CMK (cell line): ENCODE results near the gene RXRA.

ENCODE experiments used
- DNase-seq: peaks from one replicate; pipeline ENCODE4 v3.0.0-alpha.2; 2010; ENCODE audit warnings: low read depth

RXRA gene

DNA sequence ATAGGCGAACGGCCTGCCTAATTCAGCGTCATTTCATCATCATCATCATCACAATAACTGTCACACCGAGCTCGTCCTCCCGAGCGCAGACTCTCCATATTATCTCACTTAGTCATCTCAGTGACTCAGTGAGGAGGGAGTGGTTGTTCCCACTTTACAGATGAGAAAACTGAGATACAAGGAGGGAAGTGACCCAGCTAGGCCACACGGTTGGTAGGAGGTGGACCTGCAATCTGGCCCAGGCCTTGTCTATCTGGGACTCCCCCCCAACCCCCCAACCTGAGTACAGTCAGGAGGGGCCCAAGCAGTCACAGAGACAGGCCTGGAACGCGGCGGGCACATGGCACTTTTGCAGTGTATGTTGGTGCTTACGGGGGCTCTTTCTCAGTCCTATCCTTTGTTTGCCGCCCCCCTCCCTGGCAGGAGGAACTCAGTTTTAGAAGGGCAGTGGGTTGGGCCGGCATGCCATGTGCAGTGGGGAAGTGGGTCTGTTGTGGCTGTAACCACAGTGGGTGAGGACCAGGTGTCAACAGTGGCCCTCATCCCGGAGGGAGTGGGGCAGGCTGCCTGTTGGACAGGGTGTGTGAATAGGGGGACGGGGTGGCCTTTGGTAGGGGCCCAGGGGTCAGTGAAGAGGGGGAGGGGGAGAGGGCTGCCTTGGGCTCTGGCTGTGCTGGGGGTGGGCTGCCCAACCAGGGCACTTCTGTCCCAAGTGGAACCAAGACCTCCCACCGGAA, 1.7 kb upstream of the RXRA start:
- no peak for DNase-seq

DNA sequence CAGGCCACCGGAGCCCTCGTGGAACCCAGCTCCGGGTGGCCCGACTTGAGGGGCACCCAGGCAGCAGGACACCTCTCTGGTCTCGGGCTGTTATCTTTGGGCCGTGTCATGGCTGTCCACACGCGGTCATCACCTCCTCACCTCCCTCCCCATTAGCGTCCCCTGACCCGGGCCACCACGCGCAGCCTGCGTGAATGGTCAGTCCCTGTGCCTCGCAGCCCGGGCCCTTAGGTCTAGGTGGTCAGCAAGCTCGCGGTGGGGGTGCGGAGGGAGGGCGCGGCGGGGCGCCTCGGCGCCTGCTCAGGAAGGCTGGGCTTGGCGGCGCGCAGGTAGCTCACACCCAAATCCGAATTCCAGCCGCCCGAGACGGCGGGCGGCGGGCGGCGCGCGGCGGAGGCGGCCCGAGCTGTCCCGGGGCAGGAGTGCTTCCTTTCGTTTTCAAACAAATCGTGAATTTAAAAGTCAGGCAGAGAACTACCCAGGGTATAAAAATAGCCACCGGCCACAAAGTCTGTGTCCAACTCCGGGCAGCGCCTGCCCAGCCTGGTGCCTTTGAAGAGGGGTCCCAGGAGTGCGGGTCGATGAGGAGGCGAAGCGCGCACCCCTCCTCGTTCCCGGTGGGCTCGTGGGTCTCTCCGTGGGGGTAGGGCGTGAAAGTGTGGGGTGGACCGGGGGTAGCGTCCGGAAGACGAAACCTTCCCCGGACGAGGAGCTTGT, 1.0 kb upstream of the RXRA start:
- no peak for DNase-seq

DNA sequence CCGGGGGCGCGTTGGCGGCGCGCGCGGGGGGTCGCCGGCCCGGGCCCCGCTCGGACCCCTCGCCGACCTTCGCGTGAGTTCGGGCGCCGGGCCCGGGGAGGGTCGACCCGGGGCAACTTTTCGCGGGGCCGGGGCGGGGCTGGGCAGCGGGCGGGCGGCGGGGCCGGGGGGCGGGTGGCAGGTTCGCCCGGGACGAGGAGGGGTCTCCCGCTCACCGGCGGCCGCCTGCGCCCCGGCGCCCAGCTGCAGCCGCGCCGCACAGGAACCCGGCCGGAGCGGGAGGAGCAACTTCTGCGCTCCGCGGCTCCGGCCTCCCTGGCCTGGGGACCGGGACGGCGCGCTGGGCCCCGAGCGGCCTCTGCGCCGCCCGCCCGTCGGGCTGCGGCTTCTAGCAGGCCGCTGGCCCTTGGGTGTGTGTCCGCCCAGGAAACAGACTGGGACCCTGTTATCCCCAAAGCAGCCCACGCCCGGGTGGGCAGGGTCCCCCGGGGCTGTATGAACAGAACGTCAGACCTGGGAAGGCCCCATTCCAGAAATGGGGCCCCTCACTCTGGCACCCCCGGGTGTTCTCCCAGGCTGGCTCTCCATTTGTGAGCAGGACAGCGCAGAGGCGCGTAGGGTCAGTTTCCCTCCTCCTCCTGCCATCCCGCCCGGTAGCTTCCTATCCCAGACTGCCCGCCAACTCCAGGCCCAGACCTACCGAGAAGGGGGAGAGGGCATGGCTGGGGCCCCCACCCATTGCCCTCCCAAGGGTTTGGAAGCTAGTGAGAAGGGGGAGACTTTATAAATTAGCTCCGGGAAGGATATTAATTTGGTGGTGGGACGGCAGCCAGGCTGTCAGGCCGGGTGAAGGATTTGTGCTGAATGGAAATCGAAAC, 708 bp downstream of the RXRA start:
- no peak for DNase-seq

DNA sequence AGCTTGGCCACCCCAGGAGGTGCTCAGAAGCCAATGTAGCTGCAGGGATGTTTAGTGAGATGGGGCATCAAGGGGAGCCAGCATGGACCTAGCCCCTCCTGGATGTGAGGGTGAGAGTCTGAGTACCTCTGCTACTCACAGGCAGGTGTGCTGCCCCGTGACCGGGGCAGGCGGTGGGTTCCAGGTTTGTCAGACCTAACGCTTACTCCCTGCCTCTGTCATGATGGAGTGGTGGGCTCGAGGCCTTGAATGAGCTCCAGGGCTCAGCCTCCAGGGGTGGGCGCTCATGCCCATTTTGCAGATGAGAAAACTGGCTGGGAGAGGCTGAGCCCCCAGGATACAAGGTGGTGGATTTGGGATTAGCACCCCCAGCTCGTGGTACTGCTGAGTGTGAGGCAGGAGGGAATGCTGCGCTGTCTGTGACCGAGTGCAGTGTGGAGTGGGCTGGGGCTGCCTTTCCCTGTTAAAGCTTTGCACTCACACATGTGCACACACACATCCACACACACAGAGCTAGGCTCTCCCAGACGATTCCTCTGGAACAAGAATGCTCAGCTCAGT, 1.5 kb downstream of the RXRA start:
- DNase-seq = no peak

DNA sequence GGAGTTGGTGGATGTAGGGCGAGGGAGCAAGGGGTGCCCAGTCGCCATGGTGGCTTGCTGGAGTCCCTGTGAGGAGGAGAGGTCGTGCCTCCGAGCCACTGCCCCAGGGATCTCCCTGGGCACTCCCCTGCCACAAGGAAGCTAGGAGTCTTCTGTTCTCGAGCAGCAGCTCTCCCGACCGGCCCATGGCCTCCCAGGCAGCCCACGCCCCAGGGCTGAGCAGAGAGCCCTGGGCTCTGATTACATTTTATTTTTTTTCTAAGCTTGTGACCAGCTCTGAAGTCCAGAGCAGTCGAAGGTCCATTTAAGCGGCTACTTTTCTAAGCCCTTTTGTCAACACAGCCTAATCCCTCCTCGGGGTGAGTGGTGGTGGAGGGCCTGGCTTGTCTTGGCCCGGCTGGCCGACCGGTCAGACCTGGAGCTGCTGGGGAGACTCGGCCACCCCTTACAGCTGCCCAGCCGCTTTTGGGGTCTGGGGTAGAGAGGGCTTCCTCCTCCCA, 2.1 kb downstream of the RXRA start:
- DNase-seq = no peak

DNA sequence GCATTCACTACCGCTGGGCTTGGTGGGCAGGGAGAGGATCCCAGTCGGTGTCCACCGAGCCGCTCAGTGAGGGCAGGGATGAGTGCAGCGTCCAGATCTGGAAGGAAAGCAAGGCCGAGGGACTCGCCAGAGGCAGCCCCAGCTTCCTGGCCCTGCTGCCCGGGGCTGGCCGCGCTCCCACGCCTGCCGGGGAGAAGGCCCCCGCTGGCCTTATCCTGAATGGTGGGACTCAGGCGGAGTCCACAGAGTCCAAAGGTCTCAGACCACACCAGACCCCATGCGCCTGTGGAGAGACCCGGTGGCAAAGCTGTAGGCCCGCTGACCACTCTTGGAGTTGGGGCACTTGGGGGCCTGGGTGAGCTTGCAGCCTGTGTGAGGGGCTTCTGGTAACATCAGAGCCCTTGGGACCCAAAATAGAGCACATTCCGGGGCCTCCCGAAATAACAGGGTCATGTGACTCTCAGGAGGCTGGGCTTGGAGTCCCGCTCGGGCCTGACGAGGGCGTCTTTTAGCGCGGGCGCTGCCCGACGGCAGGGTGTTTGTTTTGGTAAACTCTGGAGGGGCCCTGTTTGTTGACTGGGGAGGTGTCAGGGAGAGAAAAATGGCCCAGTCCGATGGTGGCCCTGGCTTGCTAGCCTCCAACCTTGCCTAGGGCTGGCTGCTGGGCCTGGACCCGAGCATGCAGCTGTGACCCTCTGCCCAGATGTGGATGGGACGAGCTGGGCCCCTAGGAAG, 2.8 kb downstream of the RXRA start:
- DNase-seq = no peak

DNA sequence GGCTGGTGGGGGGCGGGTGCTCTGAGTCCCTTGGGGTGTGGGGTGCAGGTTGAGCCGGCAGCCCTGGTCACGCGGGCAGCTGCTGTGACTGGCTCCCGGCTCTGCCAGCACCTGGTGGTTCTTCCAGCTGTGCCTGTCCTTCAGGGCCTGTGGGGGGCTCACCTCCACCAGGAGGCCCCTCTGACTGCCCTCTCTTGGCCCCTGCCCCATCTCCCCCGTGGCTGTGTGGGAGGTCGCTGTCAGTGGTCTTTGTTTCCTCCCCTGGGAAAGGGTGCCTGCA, 3.3 kb downstream of the RXRA start:
- no peak for DNase-seq

DNA sequence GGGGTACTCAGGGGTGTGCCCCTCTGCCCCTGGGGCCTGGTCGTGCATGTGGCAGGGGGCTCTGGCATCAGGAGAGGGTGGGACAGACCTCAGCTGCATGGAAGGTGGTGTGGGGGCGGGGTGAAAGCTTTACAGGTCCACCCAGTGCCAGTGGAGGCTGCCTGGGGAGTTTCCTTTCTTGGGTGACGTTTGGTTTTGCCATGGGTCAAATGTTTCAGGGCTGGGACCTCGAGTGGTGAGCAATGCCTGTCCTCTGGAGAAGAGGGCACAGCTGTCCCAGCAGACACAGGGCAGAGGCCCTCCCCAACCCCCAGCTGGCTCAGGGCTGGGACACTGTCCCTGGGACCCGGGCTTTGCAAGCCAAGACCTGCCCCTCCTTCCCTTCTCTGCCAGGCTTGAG, 3.6 kb downstream of the RXRA start:
- DNase-seq = no peak

DNA sequence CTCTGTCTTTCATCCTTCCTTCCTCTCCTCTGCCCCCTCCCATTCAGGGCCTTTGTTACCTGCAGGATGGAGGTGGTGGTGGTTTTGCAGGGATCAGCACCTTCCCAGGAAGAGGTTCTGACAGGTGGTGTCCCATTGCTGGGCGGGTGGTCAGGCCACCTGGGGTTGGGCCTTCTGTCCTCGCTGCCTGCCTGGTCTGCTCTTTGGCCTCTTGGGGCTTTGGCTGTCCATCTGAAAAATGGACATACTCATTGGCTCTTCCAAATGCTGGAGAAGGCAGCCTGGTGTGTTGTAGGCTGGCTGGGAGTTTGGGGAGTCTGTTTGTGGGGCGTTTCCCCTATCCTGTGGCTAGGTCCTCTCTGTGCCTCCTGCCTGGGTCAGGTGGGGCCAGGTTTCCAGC, 4.3 kb downstream of the RXRA start:
- no peak for DNase-seq

DNA sequence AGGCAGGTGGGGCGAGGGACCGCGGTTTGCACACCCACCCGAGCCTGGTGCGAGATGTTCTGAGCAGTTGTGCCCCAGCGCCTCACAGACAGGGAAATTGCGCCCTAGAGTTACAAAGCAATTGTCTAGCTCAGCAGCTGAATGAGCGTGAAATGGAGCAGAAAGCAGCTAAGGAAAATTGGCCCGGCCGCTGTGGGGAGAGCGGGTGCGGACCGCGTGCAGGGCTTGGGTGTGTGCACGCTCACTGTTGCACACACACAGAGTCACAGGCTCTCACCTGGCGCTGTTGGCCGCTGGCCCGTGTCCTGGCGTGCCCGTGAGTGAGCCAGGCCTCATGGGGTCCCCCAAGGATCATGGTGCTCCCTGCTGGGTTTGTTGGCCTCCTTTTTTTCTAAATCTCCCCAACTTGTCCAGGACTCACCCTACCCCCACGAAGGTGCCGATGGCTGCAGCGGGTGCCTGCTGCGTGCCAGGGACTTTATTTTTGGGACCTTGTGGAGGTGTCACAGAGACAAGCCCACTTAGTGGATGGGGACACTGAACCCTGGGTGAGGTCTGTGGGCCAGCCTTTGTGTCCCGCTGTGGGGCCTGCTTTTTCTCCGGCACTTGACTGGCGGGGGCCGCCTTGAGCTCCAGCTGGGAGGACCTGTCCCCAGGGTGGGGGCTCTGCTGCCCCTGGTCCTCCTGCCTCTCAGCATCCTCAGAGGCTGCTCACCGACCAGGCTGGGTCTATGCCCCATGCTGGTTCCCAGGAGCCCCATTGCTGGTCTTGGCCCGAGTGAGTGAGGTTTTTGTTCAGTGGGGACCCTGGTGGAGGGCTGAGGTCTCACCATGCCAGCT, 5.2 kb downstream of the RXRA start:
- DNase-seq = no peak

DNA sequence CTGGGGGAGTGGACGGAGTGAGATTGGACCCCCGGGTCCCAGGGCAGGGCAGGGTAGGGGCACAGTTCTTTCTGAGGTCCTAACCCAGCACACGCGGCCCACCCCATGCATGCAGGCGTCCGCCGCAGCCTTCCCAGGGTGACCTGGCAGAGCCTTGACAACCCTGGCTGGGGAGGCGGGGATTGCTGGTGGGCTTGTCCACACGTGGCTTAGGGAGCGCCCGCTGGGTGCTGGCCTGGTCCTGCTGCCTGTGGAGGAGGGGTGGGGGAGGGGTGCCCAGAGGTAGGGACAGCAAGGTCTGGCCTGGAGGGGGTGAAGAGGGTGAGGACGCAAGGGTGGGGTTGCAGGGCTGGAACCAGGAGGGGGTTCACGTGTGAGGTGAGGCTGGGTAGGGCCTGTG, 6.0 kb downstream of the RXRA start:
- DNase-seq = no peak

DNA sequence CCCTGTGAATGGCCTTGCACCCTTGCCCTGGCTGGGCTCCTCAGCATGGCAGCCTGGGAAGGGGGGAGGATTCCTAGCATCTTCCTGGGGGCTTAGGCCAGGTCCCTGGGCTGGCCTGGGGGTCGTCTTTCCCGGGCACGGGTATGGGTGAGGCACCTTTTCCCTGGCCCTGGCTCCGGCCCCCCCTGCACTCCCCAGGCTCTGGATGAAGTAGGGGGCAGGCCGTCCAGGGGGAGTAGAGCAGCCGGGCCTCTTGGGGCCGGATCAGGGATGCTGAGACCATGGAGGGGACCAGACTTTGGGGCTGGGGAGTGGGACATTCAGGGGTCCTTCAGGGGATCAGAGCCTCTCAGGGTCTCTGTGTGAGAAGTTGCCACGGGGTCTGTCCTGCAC, 6.6 kb downstream of the RXRA start:
- DNase-seq = no peak

DNA sequence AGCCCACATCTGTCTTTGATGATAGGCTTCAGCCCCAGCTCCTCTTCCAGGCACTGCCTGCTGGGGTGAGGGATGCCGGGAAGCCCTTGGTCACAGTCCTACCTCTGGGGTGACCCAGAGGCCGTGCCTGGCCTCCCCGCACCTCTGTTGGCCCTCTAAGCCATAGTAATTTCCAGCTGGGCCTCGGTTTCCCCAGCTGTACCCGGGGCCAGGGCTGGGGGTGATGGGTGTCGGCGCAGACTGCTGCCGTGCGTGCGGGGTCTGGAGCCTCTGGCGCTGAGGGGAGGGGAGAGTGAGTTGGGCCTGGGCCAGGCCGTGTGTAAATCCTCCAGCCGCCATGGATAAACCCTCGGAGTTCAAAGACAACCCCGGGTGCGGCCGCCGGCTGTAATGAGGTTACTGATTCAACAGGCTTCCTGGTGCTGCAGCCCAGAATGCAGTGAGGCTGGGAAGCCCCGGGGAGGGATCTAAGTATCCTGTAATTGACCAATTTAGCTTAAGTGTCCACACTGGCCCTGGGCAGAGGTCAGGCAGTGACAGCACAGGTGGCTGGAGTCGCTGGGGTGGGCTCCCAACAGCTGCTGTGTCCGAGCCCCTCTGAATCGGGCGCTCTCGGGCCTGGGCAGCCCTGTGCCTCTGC, 7.1 kb downstream of the RXRA start:
- DNase-seq = no peak

DNA sequence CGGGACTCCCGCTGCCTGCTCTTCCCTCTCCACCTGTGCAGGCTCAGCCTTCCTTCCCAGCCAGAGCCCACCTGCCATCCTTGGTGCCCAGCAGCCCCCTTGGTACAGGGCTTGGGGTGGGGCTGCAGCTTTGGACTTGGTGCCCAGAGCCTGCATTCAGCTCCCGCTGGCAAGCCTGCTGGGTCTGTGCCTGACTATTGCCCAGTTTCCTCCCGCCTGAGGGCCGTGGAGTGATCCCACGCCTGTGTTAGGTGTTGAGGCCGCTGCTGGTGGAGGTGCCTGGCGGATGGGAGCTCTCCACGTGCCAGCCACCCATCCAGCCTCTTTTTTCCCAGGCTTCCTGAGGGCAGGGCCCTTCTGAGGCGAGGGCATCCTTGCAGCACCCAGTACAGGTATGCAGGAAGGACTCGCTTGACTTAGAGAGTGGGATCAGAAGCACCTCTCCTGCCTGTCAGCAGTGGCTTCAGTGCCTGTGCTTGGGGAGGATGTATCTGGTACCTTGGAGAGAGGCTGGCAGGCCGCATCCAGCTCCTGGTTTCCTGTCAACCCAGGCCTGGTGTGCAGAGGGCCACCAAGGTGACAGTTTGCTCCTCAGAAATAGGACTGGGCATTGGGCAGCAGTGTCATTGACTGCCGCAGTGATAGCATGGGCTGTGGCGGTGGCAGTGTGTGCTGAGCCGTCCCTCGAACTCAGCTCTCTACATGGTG, 7.8 kb downstream of the RXRA start:
- no peak for DNase-seq

DNA sequence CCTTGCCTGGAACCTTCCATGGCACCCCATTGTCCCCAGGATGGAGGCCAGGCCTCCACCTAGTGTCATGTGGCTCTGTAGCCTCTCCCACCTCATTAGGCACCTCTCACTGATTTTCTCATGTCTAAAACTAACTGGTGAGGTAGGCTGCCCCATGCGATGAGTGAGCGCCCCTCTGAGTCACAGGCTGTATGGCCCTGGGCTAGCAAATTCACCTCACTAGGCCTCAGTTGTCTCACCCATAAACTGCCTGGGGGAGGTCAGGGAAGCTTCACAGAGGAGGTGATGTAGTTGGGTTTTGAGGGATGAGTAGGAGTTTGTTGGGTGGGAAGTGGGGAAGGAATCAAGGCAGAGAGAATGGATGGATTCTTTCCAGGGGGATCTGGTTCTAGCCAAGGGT, 8.8 kb downstream of the RXRA start:
- DNase-seq = no peak

DNA sequence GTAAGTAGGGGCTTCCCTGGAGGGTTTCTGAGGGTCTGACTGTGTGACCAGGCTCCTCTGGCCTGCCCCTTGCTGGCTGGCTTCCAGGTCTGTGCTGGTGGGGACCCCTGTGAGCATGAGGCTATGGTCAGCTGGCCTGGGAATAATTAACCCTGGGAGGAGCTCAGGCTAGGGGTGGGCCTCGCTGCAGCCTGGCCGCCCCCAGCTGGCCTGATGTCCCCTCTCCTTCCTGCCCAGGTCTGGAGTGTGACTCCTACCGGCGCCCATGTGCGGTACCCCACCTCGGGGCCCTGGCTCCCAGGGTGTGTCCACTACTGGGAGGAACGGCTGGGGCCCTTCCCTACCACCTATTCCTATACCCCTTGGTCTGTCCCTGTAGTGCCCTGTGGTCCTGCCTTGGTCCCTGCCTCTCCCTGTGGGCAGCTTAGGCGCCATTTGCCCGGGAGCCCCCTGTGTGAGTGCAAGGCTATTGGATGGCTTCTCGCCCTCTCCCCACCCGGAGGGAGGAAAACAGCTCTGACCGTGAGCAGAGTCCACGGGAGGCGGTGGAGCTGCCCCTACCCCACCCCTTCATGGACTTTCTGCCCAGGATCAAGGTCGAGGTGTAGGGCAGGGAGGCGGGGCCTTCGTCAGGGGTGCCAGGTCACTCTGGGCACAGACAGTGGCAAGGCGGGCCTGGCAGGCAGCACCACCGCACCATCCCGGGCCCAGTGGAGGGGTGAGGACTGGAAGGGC, 9.4 kb downstream of the RXRA start:
- DNase-seq = no peak

DNA sequence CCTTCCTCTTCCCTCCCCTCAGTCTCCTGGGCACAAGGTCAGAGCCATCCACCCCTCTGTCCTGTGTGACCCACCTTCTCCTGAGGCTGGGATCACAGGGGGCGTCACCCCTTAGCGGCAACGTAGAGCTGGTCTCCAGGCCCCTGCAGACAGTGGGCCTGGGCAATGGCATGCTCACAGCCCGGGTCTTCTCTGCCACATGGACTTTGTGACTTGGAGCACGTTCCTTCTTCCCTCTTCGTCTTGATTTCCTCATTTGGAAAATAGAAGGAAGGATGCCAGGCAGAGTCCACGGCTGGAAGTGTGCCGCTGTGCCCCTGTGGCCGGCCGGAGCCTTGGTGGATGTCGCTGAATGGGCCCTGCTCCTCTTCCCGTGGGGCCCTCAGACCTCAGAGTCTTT, 10.0 kb downstream of the RXRA start:
- DNase-seq = no peak

DNA sequence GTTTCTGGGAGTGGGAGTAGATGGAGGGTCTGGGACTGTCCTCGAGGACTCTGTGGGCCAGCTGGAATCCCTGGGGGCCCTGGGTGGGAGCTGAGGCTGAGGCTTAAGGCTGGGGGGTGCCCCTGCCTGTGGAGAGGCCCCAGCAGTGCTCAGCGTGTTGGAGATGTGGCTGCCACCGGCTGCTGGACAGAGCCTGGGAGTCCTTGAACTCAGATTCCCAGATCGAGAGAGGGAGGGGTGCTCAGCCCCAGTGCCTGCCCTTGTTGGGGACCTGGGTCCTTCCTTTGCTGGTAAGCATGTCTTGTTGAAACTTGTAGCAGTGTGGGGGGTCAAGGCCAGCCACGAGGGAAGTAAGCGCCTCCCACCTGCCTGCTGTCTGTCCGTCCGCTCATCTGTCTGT, 10.7 kb downstream of the RXRA start:
- DNase-seq = no peak

DNA sequence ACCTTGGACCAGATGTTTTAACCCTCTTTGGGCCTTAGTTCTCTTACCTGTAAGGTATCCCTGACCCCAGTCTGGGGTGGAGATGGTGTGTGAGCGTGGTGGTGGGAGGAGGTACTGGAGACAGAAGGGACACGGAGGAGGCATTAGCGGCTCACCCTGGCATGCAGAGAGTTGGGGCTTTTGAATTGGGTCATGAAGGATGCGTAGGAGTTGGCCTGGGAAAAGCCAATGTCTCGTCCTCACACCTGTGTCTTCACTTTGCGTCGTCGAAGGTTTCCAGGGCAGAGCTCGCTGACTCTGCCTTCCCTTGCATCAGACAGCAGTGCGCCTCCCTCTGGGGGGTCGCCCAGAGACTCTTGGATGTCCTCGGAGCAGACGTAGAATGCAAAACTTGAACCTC, 11.2 kb downstream of the RXRA start:
- DNase-seq = no peak
